ENCODE data around the gene CCDC85A.

The CCDC85A gene

GRCh38 chr2:56372071-56372656, 188.4 kb downstream of the CCDC85A start:
- no peak for DNase-seq (ENCODE audit: low spot score)

GRCh38 chr2:56375251-56375650, 191.5 kb downstream of the CCDC85A start:
- no peak for DNase-seq (ENCODE audit: low spot score)

GRCh38 chr2:56376699-56377665, 193.2 kb downstream of the CCDC85A start:
- DNase-seq (ENCODE audit: low spot score), result no peak

GRCh38 chr2:56379066-56379465, 195.3 kb downstream of the CCDC85A start:
- DNase-seq (ENCODE audit: low spot score), result no peak

- no peak for DNase-seq (ENCODE audit: low spot score)
Observed at GRCh38 chr2:56380861-56381260, 197.1 kb downstream of the CCDC85A start.

GRCh38 chr2:56382466-56382865, 198.7 kb downstream of the CCDC85A start:
- DNase-seq (ENCODE audit: low spot score), result no peak

- DNase-seq (ENCODE audit: low spot score), result no peak
Observed at GRCh38 chr2:56386657-56387056, 202.9 kb downstream of the CCDC85A start.

- no peak for DNase-seq (ENCODE audit: low spot score)
Observed at GRCh38 chr2:56390644-56391043, 206.9 kb downstream of the CCDC85A start.

- no peak for DNase-seq (ENCODE audit: low spot score)
Observed at GRCh38 chr2:56410140-56410539, 226.3 kb downstream of the CCDC85A start.

- DNase-seq (ENCODE audit: low spot score), result no peak
Observed at GRCh38 chr2:56416500-56417176, 232.8 kb downstream of the CCDC85A start.
